GM10266 (cell line): ENCODE results near the gene ADGRE1.

Experiments used
- DNase-seq: peaks from one replicate; pipeline ENCODE4 v3.0.0; 2012; ENCODE audit errors: extremely low spot score
- CTCF ChIP-seq: IDR thresholded peaks from 2 replicates; pipeline ENCODE4 v1.5.1; 2012; ENCODE audit warnings: mild to moderate bottlenecking, low read depth; ENCODE audit not compliant: control insufficient read depth, insufficient read depth; ENCODE audit errors: missing control alignments

The ADGRE1 gene

GRCh38 chr19:6925801-6926751 lies 38.7 kb downstream of the ADGRE1 start:
- peak; percentile 21 for DNase-seq
- peak; percentile 8 for TF ChIP-seq CTCF

GRCh38 chr19:6930190-6930589 lies 42.8 kb downstream of the ADGRE1 start:
- TF ChIP-seq CTCF, result no peak
- DNase-seq, result no peak

- TF ChIP-seq CTCF, result no peak
- DNase-seq, result no peak
These were observed 47.7 kb downstream of the ADGRE1 start for GRCh38 chr19:6935069-6935468.

- no peak for DNase-seq
- no peak for TF ChIP-seq CTCF
These were observed 48.2 kb downstream of the ADGRE1 start for GRCh38 chr19:6935618-6936017.

- no peak for DNase-seq
- no peak for TF ChIP-seq CTCF
These were observed 58.4 kb downstream of the ADGRE1 start for GRCh38 chr19:6945733-6946132.

GRCh38 chr19:6947745-6948144 lies 60.4 kb downstream of the ADGRE1 start:
- TF ChIP-seq CTCF, result no peak

GRCh38 chr19:6948884-6949283 lies 61.5 kb downstream of the ADGRE1 start:
- no peak for TF ChIP-seq CTCF
- DNase-seq, result no peak

More at GRCh38 chr19:6947745-6948144, 60.4 kb downstream of the ADGRE1 start:
- peak; percentile 66 for DNase-seq
